ENCODE measurements around the gene FCSK.

Gene FCSK

GRCh38 chr16:70427786-70428177 is 26.6 kb upstream of the FCSK start:
- H3K27ac ChIP-seq (ENCODE audit: extremely low read depth, low read depth, low read length), result peak overlapping the region; percentile 65
- peaks cover 22% of the 10 kb centered on the region for H3K4me1 ChIP-seq (ENCODE audit: control insufficient read depth, insufficient read depth, low read length)
- H3K36me3 ChIP-seq (ENCODE audit: control insufficient read depth in 2 of 2, insufficient read depth in 1 of 2, low read length in 2 of 2), result peaks cover 0 to 6% of the 10 kb centered on the region in 2 experiments; a peak in 1 of 3 replicates
- H3K4me3 ChIP-seq (ENCODE audit: low read depth, low read length), result no peak overlapping the region
- ChIA-PET CTCF (interaction anchor here (0.6 kb wide), 1 partner anchor 1403 kb away, joined by 3 read pairs; no protein-coding TSS in a partner anchor), POLR2A (interaction anchor here (0.6 to 1.5 kb wide), 10 partner anchors 9 to 139 kb away, joined by 3 to 12 read pairs (median 6); partner anchors contain the start of genes DDX19A and ST3GAL2)
- no peak for TF ChIP-seq ZSCAN23 (tag by site-specific recombination; IDR thresholded peaks at IDR 0.05)
- no peak for TF ChIP-seq ZIC2 (tag by site-specific recombination; IDR thresholded peaks at IDR 0.05)
- no peak for TF ChIP-seq ZNF280D (tag by site-specific recombination; IDR thresholded peaks at IDR 0.05)
- TF ChIP-seq ZNF121 (tag by site-specific recombination; IDR thresholded peaks at IDR 0.05), result no peak
- no peak for TF ChIP-seq ZNF610 (tag by site-specific recombination; IDR thresholded peaks at IDR 0.05; ENCODE audit: borderline replicate concordance)
- no peak for TF ChIP-seq PRDM4 (tag by site-specific recombination; IDR thresholded peaks at IDR 0.05)
- TF ChIP-seq ELK4 (IDR thresholded peaks at IDR 0.05; ENCODE audit: borderline replicate concordance, low read depth, low read length), result no peak
- no peak for TF ChIP-seq SCRT1 (tag by site-specific recombination; IDR thresholded peaks at IDR 0.05; ENCODE audit: borderline replicate concordance)
- no peak for TF ChIP-seq ZFP3 (tag by site-specific recombination; IDR thresholded peaks at IDR 0.05; ENCODE audit: low read depth)
- no peak for TF ChIP-seq ZBTB21 (tag by site-specific recombination; IDR thresholded peaks at IDR 0.05)
- TF ChIP-seq ZNF488 (tag by site-specific recombination; IDR thresholded peaks at IDR 0.05), result no peak
- TF ChIP-seq ZBTB26 (tag by site-specific recombination; optimal IDR thresholded peaks at IDR 0.05), result no peak
- TF ChIP-seq BCL11A (tag by site-specific recombination; IDR thresholded peaks at IDR 0.05; ENCODE audit: low read depth), result no peak
- no peak for TF ChIP-seq ZNF596 (tag by site-specific recombination; IDR thresholded peaks at IDR 0.05)
- H3K9me3 ChIP-seq (ENCODE audit: control insufficient read depth, insufficient read depth, low read depth, low read length), result no peaks in the 10 kb centered on the region

Measured in HEK293 (cell line).